KMS-11 (cell line): ENCODE results near the gene ACTG2.

Source experiments
- H2AFZ ChIP-seq: fragments of 200-600 bp; sonication (generic); 2 replicates; pipeline ENCODE4 v1.6.1; 2016; ENCODE audit warnings: antibody characterized with exemption, mixed run types, low read depth
- H3K27ac ChIP-seq: fragments of 200-600 bp; sonication (generic); 2 replicates; pipeline ENCODE4 v1.6.1; 2016; ENCODE audit warnings: mild to moderate bottlenecking, mixed run types
- H3K27me3 ChIP-seq: fragments of 200-600 bp; sonication (generic); 2 replicates; pipeline ENCODE4 v1.6.1; 2017; ENCODE audit warnings: mild to moderate bottlenecking, low read depth, mixed run types, moderate library complexity; ENCODE audit not compliant: insufficient read depth
- H3K36me3 ChIP-seq: fragments of 200-600 bp; sonication (generic); 2 replicates; pipeline ENCODE4 v1.6.1; 2017; ENCODE audit warnings: mild to moderate bottlenecking, mixed run types; ENCODE audit not compliant: insufficient read depth
- H3K4me1 ChIP-seq: fragments of 200-600 bp; sonication (generic); 2 replicates; pipeline ENCODE4 v1.6.1; 2016; ENCODE audit warnings: mild to moderate bottlenecking, low read depth, mixed run types; ENCODE audit not compliant: poor library complexity, severe bottlenecking
- H3K4me2 ChIP-seq: fragments of 200-600 bp; sonication (generic); 2 replicates; pipeline ENCODE4 v1.7.0; 2016; ENCODE audit warnings: mild to moderate bottlenecking, mixed run types
- H3K4me3 ChIP-seq: fragments of 200-600 bp; sonication (generic); IDR thresholded peaks from 2 replicates; pipeline ENCODE4 v1.6.1; 2017; ENCODE audit warnings: low read depth, low read length, mixed read lengths; ENCODE audit not compliant: insufficient read depth
- H3K79me2 ChIP-seq: fragments of 200-600 bp; sonication (generic); 2 replicates; pipeline ENCODE4 v1.6.1; 2016; ENCODE audit warnings: low read depth, mixed run types; ENCODE audit not compliant: insufficient read depth
- H3K9ac ChIP-seq: fragments of 200-600 bp; sonication (generic); 2 replicates; pipeline ENCODE4 v1.6.1; 2016; ENCODE audit warnings: mild to moderate bottlenecking, mixed run types
- H4K20me1 ChIP-seq: fragments of 200-600 bp; sonication (generic); 2 replicates; pipeline ENCODE4 v1.6.1; 2016; ENCODE audit warnings: mild to moderate bottlenecking, mixed run types; ENCODE audit not compliant: insufficient read depth
- TF ChIP-seq, protein P1 (sequence below): fragments of 200-600 bp; sonication (generic); conservative IDR thresholded peaks from 2 replicates; pipeline ENCODE4 v1.6.1; 2017; ENCODE audit warnings: low read depth, mild to moderate bottlenecking, antibody characterized with exemption, low read length, moderate library complexity, mixed read lengths

Gene ACTG2

DNA sequence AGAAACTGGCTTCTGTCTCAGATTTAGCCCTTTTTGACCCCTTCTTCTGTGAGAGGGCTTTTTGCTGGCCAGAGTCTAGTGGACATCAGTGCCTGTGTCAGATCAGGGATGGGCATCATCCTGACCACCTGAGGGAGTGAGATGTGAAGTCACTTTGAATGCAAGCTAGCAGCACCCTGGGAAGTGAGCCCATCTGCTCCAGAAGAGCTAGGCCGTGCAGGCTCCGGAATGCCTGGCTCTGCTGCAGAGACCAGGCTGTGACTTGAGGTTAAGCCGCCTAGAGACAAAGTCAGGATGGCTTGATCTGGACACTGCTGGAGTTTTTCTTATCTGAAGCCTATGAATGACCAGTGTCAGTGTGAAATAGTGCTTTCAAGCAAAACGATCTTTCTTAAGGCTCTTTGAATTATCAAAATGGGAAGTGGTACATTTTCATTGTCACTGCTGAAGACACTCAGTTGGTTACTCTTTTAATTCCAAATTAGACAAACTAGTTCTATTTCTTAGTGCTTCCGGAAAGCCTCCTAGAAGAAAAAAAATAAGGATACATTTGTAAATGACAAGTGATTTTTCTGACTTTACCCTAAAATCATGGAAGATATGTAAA lies 54.7 kb downstream of the ACTG2 start:
- no peak overlapping the region for H3K4me2 ChIP-seq
- peaks cover 26% of the 10 kb centered on the region; the same call in 1 of the 2 replicates for H3K36me3 ChIP-seq
- no peak overlapping the region for H3K27ac ChIP-seq
- no peaks in the 10 kb centered on the region for H3K27me3 ChIP-seq
- peaks cover 21% of the 10 kb centered on the region; the same call in 1 of the 2 replicates for H3K79me2 ChIP-seq
- H4K20me1 ChIP-seq, result no peaks in the 10 kb centered on the region
- no peak overlapping the region for H3K9ac ChIP-seq
- TF ChIP-seq, protein P1, sequence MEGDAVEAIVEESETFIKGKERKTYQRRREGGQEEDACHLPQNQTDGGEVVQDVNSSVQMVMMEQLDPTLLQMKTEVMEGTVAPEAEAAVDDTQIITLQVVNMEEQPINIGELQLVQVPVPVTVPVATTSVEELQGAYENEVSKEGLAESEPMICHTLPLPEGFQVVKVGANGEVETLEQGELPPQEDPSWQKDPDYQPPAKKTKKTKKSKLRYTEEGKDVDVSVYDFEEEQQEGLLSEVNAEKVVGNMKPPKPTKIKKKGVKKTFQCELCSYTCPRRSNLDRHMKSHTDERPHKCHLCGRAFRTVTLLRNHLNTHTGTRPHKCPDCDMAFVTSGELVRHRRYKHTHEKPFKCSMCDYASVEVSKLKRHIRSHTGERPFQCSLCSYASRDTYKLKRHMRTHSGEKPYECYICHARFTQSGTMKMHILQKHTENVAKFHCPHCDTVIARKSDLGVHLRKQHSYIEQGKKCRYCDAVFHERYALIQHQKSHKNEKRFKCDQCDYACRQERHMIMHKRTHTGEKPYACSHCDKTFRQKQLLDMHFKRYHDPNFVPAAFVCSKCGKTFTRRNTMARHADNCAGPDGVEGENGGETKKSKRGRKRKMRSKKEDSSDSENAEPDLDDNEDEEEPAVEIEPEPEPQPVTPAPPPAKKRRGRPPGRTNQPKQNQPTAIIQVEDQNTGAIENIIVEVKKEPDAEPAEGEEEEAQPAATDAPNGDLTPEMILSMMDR, result no peak
- no peaks in the 10 kb centered on the region for H3K4me1 ChIP-seq
- no peak overlapping the region for H2AFZ ChIP-seq
- no peak overlapping the region for H3K4me3 ChIP-seq

DNA sequence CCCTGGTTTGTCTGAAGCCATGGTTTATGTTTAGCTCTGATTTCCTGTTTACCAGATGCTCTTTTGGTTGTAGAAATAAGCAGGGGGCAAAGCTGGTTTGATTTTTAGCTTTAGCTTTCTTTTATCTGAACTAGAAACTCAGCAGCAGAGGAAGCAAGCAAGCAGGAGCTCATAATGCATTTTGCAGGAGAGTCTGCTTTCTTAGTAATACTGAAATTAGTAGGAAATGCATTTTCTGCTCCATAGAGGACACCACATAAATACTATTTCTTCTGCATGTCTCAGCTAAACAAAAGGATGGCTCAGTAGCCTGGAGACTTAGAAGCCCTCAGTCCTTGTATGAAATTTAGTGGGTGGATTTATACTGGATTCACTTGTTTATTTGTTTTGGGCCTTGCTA lies 57.0 kb downstream of the ACTG2 start:
- H3K4me2 ChIP-seq, result no peak overlapping the region
- no peaks in the 10 kb centered on the region for H3K4me1 ChIP-seq
- H3K9ac ChIP-seq, result no peak overlapping the region
- no peaks in the 10 kb centered on the region for H3K27me3 ChIP-seq
- H4K20me1 ChIP-seq, result no peaks in the 10 kb centered on the region
- TF ChIP-seq, protein P1, result no peak
- no peak overlapping the region for H3K4me3 ChIP-seq
- no peak overlapping the region for H3K27ac ChIP-seq
- no peak overlapping the region for H2AFZ ChIP-seq
- H3K79me2 ChIP-seq, result peaks cover 7% of the 10 kb centered on the region; the same call in 1 of the 2 replicates
- peaks cover 26% of the 10 kb centered on the region; the same call in 1 of the 2 replicates for H3K36me3 ChIP-seq

DNA sequence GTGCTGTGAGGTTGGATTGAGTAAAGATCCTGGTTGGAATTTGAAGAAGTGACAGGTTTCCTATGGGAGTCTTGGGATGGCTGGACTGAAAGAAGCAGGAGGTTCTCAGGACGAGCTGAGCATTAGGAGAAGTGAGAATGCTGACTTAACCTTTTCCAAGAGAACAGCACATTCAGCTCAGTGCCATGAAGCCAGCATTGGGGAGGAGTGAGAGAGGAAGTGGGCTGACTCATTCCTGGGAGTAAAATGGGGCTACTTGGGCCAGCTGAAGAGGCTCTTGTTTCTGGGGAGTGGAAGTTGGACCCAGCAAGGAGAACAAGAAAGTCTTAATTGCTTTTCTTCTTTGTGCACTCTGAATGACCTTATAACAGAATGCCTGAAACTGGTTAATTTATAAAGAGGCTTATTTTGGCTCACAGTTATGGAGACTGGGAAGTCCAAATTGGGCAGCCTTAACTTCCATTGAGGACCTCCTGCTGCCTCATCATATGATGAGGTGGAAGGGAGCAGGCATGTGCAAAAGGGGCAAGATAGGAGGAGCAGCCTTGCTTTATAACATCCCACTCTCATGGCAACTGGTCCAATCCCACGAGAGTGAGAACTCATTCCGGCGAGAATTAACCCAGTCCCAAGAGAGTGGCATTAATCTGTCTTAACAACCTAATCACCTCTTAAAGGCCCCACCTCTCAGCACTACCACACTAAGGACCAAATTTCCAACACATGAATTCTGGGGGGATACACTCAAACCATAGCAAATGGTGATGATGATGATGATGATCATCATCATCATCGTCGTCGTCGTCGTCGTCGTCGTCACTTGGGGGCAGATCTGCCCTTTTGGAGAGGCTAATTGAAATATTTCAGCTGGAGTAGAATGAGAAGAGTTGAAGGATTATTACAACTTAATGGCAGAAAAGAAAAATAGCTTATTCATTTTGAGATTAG lies 60.0 kb downstream of the ACTG2 start:
- TF ChIP-seq, protein P1, result no peak
- no peaks in the 10 kb centered on the region for H4K20me1 ChIP-seq
- H3K27me3 ChIP-seq, result no peaks in the 10 kb centered on the region
- H3K27ac ChIP-seq, result no peak overlapping the region
- H3K4me2 ChIP-seq, result no peak overlapping the region
- no peak overlapping the region for H3K9ac ChIP-seq
- no peaks in the 10 kb centered on the region for H3K79me2 ChIP-seq
- no peak overlapping the region for H3K4me3 ChIP-seq
- H3K36me3 ChIP-seq, result peaks cover 16% of the 10 kb centered on the region; the same call in 1 of the 2 replicates
- H2AFZ ChIP-seq, result no peak overlapping the region
- H3K4me1 ChIP-seq, result no peaks in the 10 kb centered on the region

DNA sequence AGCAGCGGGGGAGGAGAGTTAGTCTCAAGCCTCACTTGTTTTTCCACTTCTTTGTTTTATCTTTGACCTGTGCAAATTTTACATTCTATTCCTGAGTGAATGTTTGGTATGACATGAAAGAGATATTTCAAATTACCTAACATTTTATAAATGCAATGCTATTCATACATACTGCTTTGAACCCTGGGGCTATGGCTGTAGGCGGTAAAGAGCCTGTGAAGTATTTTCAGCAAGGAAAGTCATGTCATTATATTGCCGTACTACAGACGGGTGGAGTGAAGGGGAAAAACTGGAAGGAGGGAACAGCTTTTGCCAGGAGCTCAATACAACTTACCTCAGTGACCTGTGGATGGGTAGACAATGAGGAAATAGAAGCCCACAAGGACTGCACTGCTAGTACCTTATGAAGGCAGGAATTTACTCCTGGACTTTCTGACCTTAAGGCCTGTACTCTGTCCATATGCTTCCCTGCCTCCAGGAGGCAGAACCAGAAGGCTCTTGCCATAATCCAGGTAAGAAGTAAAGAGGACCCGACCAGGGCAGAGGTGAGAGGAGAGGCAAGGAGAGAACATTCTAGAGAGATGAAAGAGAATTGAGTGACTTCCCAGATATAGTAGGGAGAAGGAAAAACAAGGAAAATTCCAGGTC lies 63.5 kb downstream of the ACTG2 start:
- no peak overlapping the region for H3K9ac ChIP-seq
- no peak overlapping the region for H3K27ac ChIP-seq
- no peak overlapping the region for H3K4me2 ChIP-seq
- no peaks in the 10 kb centered on the region for H3K27me3 ChIP-seq
- TF ChIP-seq, protein P1, result no peak
- no peak overlapping the region for H2AFZ ChIP-seq
- no peak overlapping the region for H3K4me3 ChIP-seq
- no peaks in the 10 kb centered on the region for H3K4me1 ChIP-seq
- H3K36me3 ChIP-seq, result peaks cover 5% of the 10 kb centered on the region; the same call in 1 of the 2 replicates
- no peaks in the 10 kb centered on the region for H4K20me1 ChIP-seq
- no peaks in the 10 kb centered on the region for H3K79me2 ChIP-seq
